H1 (cell line): Measurements from ENCODE around the gene TDRKH. TPM values are rescaled to one million over a fixed set of nuclear protein-coding genes. Genes with fewer than 3 reads are reported as not detected.

Source experiments
- CTCF ChIA-PET: fragments of 300-600 bp; sonication (Branson Sonifier 250); formaldehyde crosslinking; loops from one replicate; lab custom pipeline; 2021; ENCODE audit not compliant: partially characterized antibody; lab: Charles Lee
- POLR2A ChIA-PET: fragments of 300-600 bp; sonication (Branson Sonifier 250); formaldehyde crosslinking; loops from one replicate; lab custom pipeline; 2021; ENCODE audit warnings: inconsistent platforms; ENCODE audit not compliant: partially characterized antibody; lab: Charles Lee
- DNase-seq, 2 experiments: peaks; one replicate each; pipeline versions ENCODE4 v3.0.0 to v3.0.0-alpha.2; 2010 to 2022; ENCODE audit warnings: low spot score in 2 of 2, low read depth in 1 of 2, mixed read lengths in 1 of 2
- FAIRE-seq: peaks from 2 replicates; lab custom pipeline; 2011; peaks lifted over from hg19 to GRCh38; lab: Jason Lieb, UNC
- H2AFZ ChIP-seq: 2 replicates; pipeline ENCODE4 v1.8.1; 2012; ENCODE audit warnings: low read length, inconsistent platforms
- H2AK5ac ChIP-seq: 2 replicates; pipeline ENCODE4 v1.6.1; 2013; ENCODE audit warnings: low read depth, low read length
- H2BK120ac ChIP-seq: replicated peaks from 2 replicates; pipeline ENCODE3; 2013; ENCODE audit warnings: low read depth, low read length, inconsistent platforms
- H2BK12ac ChIP-seq: 2 replicates; pipeline ENCODE4 v1.6.1; 2013; ENCODE audit warnings: low read depth, low read length
- H2BK15ac ChIP-seq: 2 replicates; pipeline ENCODE4 v1.6.1; 2013; ENCODE audit warnings: low read length
- H2BK20ac ChIP-seq: 2 replicates; pipeline ENCODE4 v1.6.1; 2013; ENCODE audit warnings: low read length
- H2BK5ac ChIP-seq: 2 replicates; pipeline ENCODE4 v1.6.1; 2013; ENCODE audit warnings: low read depth, low read length
- H3K14ac ChIP-seq: 2 replicates; pipeline ENCODE4 v1.6.1; 2013; ENCODE audit warnings: inconsistent platforms; ENCODE audit not compliant: insufficient read length
- H3K18ac ChIP-seq: 2 replicates; pipeline ENCODE4 v1.6.1; 2013; ENCODE audit warnings: low read length; ENCODE audit errors: extremely low read depth
- H3K23ac ChIP-seq: 2 replicates; pipeline ENCODE4 v1.6.1; 2013; ENCODE audit warnings: inconsistent platforms; ENCODE audit not compliant: insufficient read length
- H3K23me2 ChIP-seq: 2 replicates; pipeline ENCODE4 v1.6.1; 2013; ENCODE audit warnings: low read depth, low read length
- H3K27ac ChIP-seq: 2 replicates; pipeline ENCODE4 v1.6.1; 2011; ENCODE audit warnings: low read depth, low read length, inconsistent platforms
- H3K27me3 ChIP-seq, 4 experiments: replicated peaks in 1 of 4; 1 replicate in 1 of 4; 2 replicates in 3 of 4; pipeline versions ENCODE4 v1.6.1 to v1.8.1; 2011 to 2013; ENCODE audit warnings: low read length in 3 of 4, mild to moderate bottlenecking in 3 of 4, inconsistent platforms in 2 of 4, mixed read lengths in 2 of 4, moderate library complexity in 1 of 4; ENCODE audit not compliant: control insufficient read depth in 3 of 4, insufficient read depth in 3 of 4; ENCODE audit errors: extremely low read depth in 1 of 4
- H3K36me3 ChIP-seq, 4 experiments: 2 replicates each; pipeline versions ENCODE4 v1.6.1 to v1.8.1; 2011 to 2013; ENCODE audit warnings: mild to moderate bottlenecking in 4 of 4, low read length in 3 of 4, moderate library complexity in 2 of 4, control low read depth in 1 of 4, inconsistent platforms in 1 of 4; ENCODE audit not compliant: insufficient read depth in 4 of 4, control insufficient read depth in 2 of 4
- H3K4ac ChIP-seq: replicated peaks from 2 replicates; pipeline ENCODE3; 2013; ENCODE audit warnings: low read length, low read depth, mixed read lengths, inconsistent platforms; ENCODE audit not compliant: insufficient read length
- H3K4me1 ChIP-seq, 4 experiments: replicated peaks in 1 of 4; 1 replicate in 1 of 4; 2 replicates in 3 of 4; pipeline versions ENCODE4 v1.6.1 to v1.8.1; 2011 to 2013; ENCODE audit warnings: low read length in 3 of 4, inconsistent platforms in 2 of 4, mixed read lengths in 1 of 4; ENCODE audit not compliant: insufficient read depth in 4 of 4, control insufficient read depth in 3 of 4
- H3K4me2 ChIP-seq, 2 experiments: 2 replicates each; pipeline versions ENCODE4 v1.6.1 to v1.8.1; 2011 to 2013; ENCODE audit warnings: low read depth in 2 of 2, low read length in 2 of 2, control low read depth in 1 of 2, inconsistent platforms in 1 of 2, mild to moderate bottlenecking in 1 of 2; ENCODE audit not compliant: insufficient read depth in 1 of 2
- H3K4me3 ChIP-seq, 4 experiments: fragments of 200-600, 300-600 bp in 1 of 4; sonication (generic), shearing (Covaris generic), sonication (Bioruptor Twin) in 1 of 4; 2 replicates each; pipeline versions ENCODE4 v1.5.1 to v1.8.1; 2011 to 2016; ENCODE audit warnings: low read length in 4 of 4, low read depth in 3 of 4, control low read depth in 2 of 4, inconsistent platforms in 2 of 4, mild to moderate bottlenecking in 2 of 4, mixed read lengths in 1 of 4, moderate library complexity in 1 of 4; ENCODE audit not compliant: insufficient read depth in 2 of 4; ENCODE audit errors: extremely low read depth in 1 of 4
- H3K56ac ChIP-seq: replicated peaks from 2 replicates; pipeline ENCODE3; 2013; ENCODE audit warnings: low read depth, mild to moderate bottlenecking, mixed read lengths, low read length, inconsistent platforms; ENCODE audit not compliant: insufficient read length
- H3K79me1 ChIP-seq: 2 replicates; pipeline ENCODE4 v1.6.1; 2013; ENCODE audit warnings: low read depth, low read length, control low read depth
- H3K79me2 ChIP-seq, 2 experiments: 2 replicates each; pipeline versions ENCODE4 v1.6.1 to v1.8.1; 2012 to 2013; ENCODE audit warnings: low read length in 2 of 2, mild to moderate bottlenecking in 2 of 2, inconsistent platforms in 1 of 2; ENCODE audit not compliant: insufficient read depth in 2 of 2, control insufficient read depth in 1 of 2
- H3K9ac ChIP-seq, 4 experiments: replicated peaks in 1 of 4; 1 replicate in 1 of 4; 2 replicates in 3 of 4; pipeline versions ENCODE4 v1.6.1 to v1.8.1; 2011 to 2013; ENCODE audit warnings: low read depth in 3 of 4, low read length in 3 of 4, control low read depth in 2 of 4, mild to moderate bottlenecking in 2 of 4, moderate library complexity in 2 of 4, inconsistent platforms in 1 of 4; ENCODE audit errors: extremely low read depth in 1 of 4
- H3K9me3 ChIP-seq, 2 experiments: 2 replicates each; pipeline versions ENCODE4 v1.6.1 to v1.8.1; 2012 to 2013; ENCODE audit warnings: mild to moderate bottlenecking in 2 of 2, moderate library complexity in 2 of 2, control low read depth in 1 of 2, inconsistent platforms in 1 of 2, low read depth in 1 of 2, low read length in 1 of 2, mixed read lengths in 1 of 2; ENCODE audit not compliant: insufficient read depth in 2 of 2
- H4K20me1 ChIP-seq, 2 experiments: replicated peaks in 1 of 2; 2 replicates each; pipeline versions ENCODE3 to v1.8.1; 2011 to 2013; ENCODE audit warnings: inconsistent platforms in 2 of 2, low read length in 2 of 2, mild to moderate bottlenecking in 1 of 2; ENCODE audit not compliant: insufficient read depth in 2 of 2, control insufficient read depth in 1 of 2
- H4K5ac ChIP-seq: 2 replicates; pipeline ENCODE4 v1.6.1; 2013; ENCODE audit warnings: low read length, low read depth, mixed read lengths, inconsistent platforms; ENCODE audit not compliant: insufficient read length
- H4K8ac ChIP-seq: 2 replicates; pipeline ENCODE4 v1.8.0; 2013; ENCODE audit warnings: mild to moderate bottlenecking, moderate library complexity, low read length, inconsistent platforms; ENCODE audit not compliant: insufficient read depth; ENCODE audit errors: extremely low read depth
- H4K91ac ChIP-seq: replicated peaks from 2 replicates; pipeline ENCODE3; 2013; ENCODE audit warnings: low read length, mixed read lengths, inconsistent platforms; ENCODE audit not compliant: insufficient read length
- CBX5 ChIP-seq: fragments of 300-800, 300-1000 bp; sonication (generic); IDR thresholded peaks from 2 replicates; pipeline ENCODE4 v1.7.1; 2016; ENCODE audit warnings: antibody characterized with exemption, low read length, low read depth
- CREB1 ChIP-seq: IDR thresholded peaks from 2 replicates; pipeline ENCODE4 v1.6.1; 2012; ENCODE audit warnings: inconsistent platforms
- EZH2 ChIP-seq: fragments of 200-600 bp; sonication (generic); IDR thresholded peaks from 2 replicates; pipeline ENCODE4 v1.7.1; 2012; ENCODE audit warnings: low read depth, mild to moderate bottlenecking, moderate library complexity, low read length, inconsistent platforms; ENCODE audit not compliant: severe bottlenecking
- FOSL1 ChIP-seq: IDR thresholded peaks from 2 replicates; pipeline ENCODE4 v1.6.1; 2011; ENCODE audit warnings: mild to moderate bottlenecking, low read depth, low read length, moderate library complexity; ENCODE audit not compliant: insufficient read depth
- HDAC2 ChIP-seq, 2 experiments: fragments of 300-600 bp in 1 of 2; sonication (generic) in 1 of 2; IDR thresholded peaks; 2 replicates each; pipeline ENCODE4 v1.6.1; 2011 to 2012; ENCODE audit warnings: low read depth in 2 of 2, low read length in 2 of 2, mild to moderate bottlenecking in 2 of 2, moderate library complexity in 2 of 2, borderline replicate concordance in 1 of 2, inconsistent platforms in 1 of 2
- PHF8 ChIP-seq: fragments of 200-600 bp; sonication (generic); conservative IDR thresholded peaks from 2 replicates; pipeline ENCODE4 v1.7.1; 2012; ENCODE audit warnings: low read depth, mild to moderate bottlenecking, inconsistent platforms, low read length, moderate library complexity
- POLR2AphosphoS5 ChIP-seq: IDR thresholded peaks from 2 replicates; pipeline ENCODE4 v1.6.1; 2011; ENCODE audit warnings: low read depth, low read length
- SIX5 ChIP-seq: IDR thresholded peaks from 2 replicates; pipeline ENCODE4 v1.6.1; 2011; ENCODE audit warnings: mild to moderate bottlenecking, low read depth, low read length
- SP1 ChIP-seq: IDR thresholded peaks from 2 replicates; pipeline ENCODE4 v1.6.1; 2011; ENCODE audit warnings: low read depth, low read length
- TCF12 ChIP-seq: IDR thresholded peaks from 2 replicates; pipeline ENCODE4 v1.6.1; 2011; ENCODE audit warnings: low read depth, mild to moderate bottlenecking, low read length
- TEAD4 ChIP-seq: IDR thresholded peaks from 2 replicates; pipeline ENCODE4 v1.6.1; 2012; ENCODE audit warnings: low read depth, low read length, inconsistent platforms, mixed read lengths
- WGBS, 2 experiments: shearing (Covaris generic) in 1 of 2; methylation state at CpG; one replicate each; pipeline versions ENCODE4 v1.1.6 to v1.1.7; 2013 to 2015; ENCODE audit warnings: low lambda C conversion rate in 2 of 2, mixed read lengths in 2 of 2, inconsistent platforms in 1 of 2, low coverage in 1 of 2, missing lambda C conversion rate in 1 of 2; ENCODE audit not compliant: insufficient replicate concordance in 2 of 2, insufficient coverage in 1 of 2, insufficient read length in 1 of 2; ENCODE audit errors: extremely low coverage in 1 of 2, missing lambda C conversion rate in 1 of 2; 5-methylcytosine and 5-hydroxymethylcytosine counted together
- polyA plus RNA-seq, 7 experiments: library from polyadenylated mRNA; depleted of rRNA in 3 of 7; stranded (reverse) in 5 of 7; unstranded in 2 of 7; fragments of >200 nt in 5 of 7; fragments of 200-250 nt in 2 of 7; gene quantifications; 1 replicate in 5 of 7; 2 replicates in 1 of 7; 4 replicates in 1 of 7; pipeline versions ENCODE4 v1.2.1 to v1.2.3, GENCODE V29; 2011 to 2013; ENCODE audit warnings: missing spikeins in 2 of 7, mixed read lengths in 2 of 7
- total RNA-seq: library from RNA; stranded (reverse); fragmentation: NEBNext Ultra II Directional; extraction: Animal tissue kit (Norgen Biotek cat#: 25700); gene quantifications from 2 replicates; pipeline ENCODE4 v1.2.1, GENCODE V29; 2021
- TF ChIP-seq, protein P1 (sequence below): IDR thresholded peaks from 2 replicates; pipeline ENCODE4 v1.6.1; 2011; ENCODE audit warnings: low read depth, mild to moderate bottlenecking, low read length; ENCODE audit not compliant: insufficient read depth

Gene TDRKH
- total and polyA plus RNA-seq, 2 of the 8 experiments (the other 6 are each of a cell fraction or from before 2014, with no cell fraction given), result 9.9 to 26.1 TPM

DNA sequence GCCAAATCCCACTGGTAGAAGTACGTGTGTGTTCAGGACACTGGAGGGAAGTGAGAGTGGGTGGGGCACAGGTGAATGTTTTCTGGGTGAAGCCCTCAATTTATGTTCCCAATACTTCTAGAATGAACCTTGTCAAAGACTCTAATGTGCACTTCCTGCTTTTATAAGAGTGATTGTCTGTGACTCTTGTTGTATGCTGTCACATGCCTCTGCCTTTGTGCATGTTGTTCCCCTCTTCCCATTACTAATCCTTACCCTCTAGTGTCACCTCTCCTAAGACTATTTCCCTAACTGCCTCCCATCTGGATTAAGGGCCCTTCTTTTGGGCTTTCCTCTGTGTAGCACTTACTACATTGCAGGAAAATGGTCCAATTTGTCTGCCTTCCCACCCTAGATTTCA, 17.5 kb upstream of the TDRKH start:
- FAIRE-seq (no peak), DNase-seq (no peak)
- ChIA-PET POLR2A (interaction anchor here (1.1 to 1.8 kb wide), 3 partner anchors 18 to 32 kb away, joined by 3 to 6 read pairs (median 4); partner anchors contain the start of gene C2CD4D), CTCF (interaction anchor here (0.9 to 2.6 kb wide), 5 partner anchors 10 to 38 kb away, joined by 3 to 6 read pairs (median 4); partner anchors contain the start of gene TDRKH)
- Histone ChIP-seq H3K23me2 (no peaks in the 10 kb centered on the region), H2AK5ac (no peak overlapping the region), H4K20me1 (no peaks in the 10 kb centered on the region), H4K8ac (no peak overlapping the region), H3K4me1 (peaks cover 1 to 5% (median 4%) of the 10 kb centered on the region in 4 experiments; a peak in 2 of 7 replicates), H3K27ac (no peak overlapping the region), H2BK120ac (no peak overlapping the region), H3K9me3 (no peaks in the 10 kb centered on the region), H4K91ac (no peak overlapping the region), H2AFZ (no peak overlapping the region), H3K36me3 (no peaks in the 10 kb centered on the region), H2BK12ac (no peak overlapping the region), H3K79me1 (no peaks in the 10 kb centered on the region), H4K5ac (no peak overlapping the region), H3K4ac (no peak overlapping the region), H2BK15ac (no peak overlapping the region), H3K9ac (no peak overlapping the region), H3K23ac (no peak overlapping the region), H3K56ac (no peak overlapping the region), H3K4me2 (no peak overlapping the region), H3K27me3 (peaks cover 0 to 3% (median 0%) of the 10 kb centered on the region in 4 experiments; a peak in 1 of 7 replicates), H2BK5ac (no peak overlapping the region), H3K14ac (no peak overlapping the region), H3K4me3 (no peak overlapping the region), H3K79me2 (no peaks in the 10 kb centered on the region), H2BK20ac (no peak overlapping the region), H3K18ac (no peak overlapping the region)
- no peak for TF ChIP-seq CBX5
- TF ChIP-seq EZH2, result no peak
- TF ChIP-seq SP1, result no peak
- no peak for TF ChIP-seq SIX5
- TF ChIP-seq, protein P1, sequence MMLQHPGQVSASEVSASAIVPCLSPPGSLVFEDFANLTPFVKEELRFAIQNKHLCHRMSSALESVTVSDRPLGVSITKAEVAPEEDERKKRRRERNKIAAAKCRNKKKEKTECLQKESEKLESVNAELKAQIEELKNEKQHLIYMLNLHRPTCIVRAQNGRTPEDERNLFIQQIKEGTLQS, result no peak
- no peak for TF ChIP-seq HDAC2 (IDR thresholded peaks at IDR 0.05; ENCODE audit: borderline replicate concordance in 1 of 2, low read depth in 2 of 2, low read length in 2 of 2)
- no peak for TF ChIP-seq PHF8
- TF ChIP-seq FOSL1, result no peak
- TF ChIP-seq TEAD4, result no peak
- TF ChIP-seq CREB1, result no peak
- no peak for TF ChIP-seq POLR2AphosphoS5
- TF ChIP-seq TCF12, result no peak
- 92% methylated on average over 1 of the region's 1 CpG; no CpG with 5 or more reads in 1 of the 2 experiments for WGBS, 2 experiments
